Neural cell (in vitro differentiated cells): ENCODE data around the gene TMEM59.

Experiments
- EZH2 ChIP-seq: fragments of 200-600, 300-800 bp; shearing (Covaris generic), sonication (generic); IDR thresholded peaks from 2 replicates; pipeline ENCODE4 v1.6.1; 2014; ENCODE audit warnings: antibody characterized with exemption, low read length, borderline replicate concordance, mild to moderate bottlenecking; ENCODE audit not compliant: insufficient read depth, poor library complexity, severe bottlenecking
- RAD21 ChIP-seq: fragments of 450-650 bp; conservative IDR thresholded peaks from 2 replicates; pipeline ENCODE4 v1.6.1; 2014; ENCODE audit warnings: antibody characterized with exemption, mild to moderate bottlenecking, moderate library complexity
- SMC3 ChIP-seq: fragments of 450-650 bp; conservative IDR thresholded peaks from 2 replicates; pipeline ENCODE4 v1.6.1; 2014; ENCODE audit warnings: antibody characterized with exemption, mild to moderate bottlenecking, moderate library complexity; ENCODE audit not compliant: poor library complexity
- TAF1 ChIP-seq: IDR thresholded peaks from 2 replicates; pipeline ENCODE4 v1.6.1; 2012; ENCODE audit warnings: low read depth
- TF ChIP-seq, protein P1 (sequence below): fragments of 450-650 bp; IDR thresholded peaks from 2 replicates; pipeline ENCODE4 v1.5.1; 2014; ENCODE audit warnings: antibody characterized with exemption, mild to moderate bottlenecking, moderate library complexity; ENCODE audit not compliant: poor library complexity, severe bottlenecking

DNA sequence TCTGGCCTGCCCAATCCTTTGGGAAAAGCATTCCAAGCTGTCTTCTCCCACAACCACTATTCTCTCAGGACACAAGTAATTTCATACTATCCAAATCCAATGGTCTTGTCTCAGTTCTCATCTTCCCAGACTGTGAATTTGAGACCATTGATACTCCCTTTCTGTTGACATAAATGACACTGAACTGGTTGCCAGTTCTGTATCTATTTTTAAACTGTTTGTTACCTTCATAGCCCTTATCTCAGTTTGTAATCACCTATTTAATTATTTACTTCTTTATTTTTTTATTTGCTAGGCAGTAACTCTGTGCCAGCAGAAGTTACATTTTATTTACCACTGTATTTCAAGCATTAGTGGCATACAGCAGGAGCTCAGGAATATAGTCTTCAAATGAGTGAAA, 24.4 kb upstream of the TMEM59 start:
- no peak for TF ChIP-seq EZH2
- TF ChIP-seq, protein P1, sequence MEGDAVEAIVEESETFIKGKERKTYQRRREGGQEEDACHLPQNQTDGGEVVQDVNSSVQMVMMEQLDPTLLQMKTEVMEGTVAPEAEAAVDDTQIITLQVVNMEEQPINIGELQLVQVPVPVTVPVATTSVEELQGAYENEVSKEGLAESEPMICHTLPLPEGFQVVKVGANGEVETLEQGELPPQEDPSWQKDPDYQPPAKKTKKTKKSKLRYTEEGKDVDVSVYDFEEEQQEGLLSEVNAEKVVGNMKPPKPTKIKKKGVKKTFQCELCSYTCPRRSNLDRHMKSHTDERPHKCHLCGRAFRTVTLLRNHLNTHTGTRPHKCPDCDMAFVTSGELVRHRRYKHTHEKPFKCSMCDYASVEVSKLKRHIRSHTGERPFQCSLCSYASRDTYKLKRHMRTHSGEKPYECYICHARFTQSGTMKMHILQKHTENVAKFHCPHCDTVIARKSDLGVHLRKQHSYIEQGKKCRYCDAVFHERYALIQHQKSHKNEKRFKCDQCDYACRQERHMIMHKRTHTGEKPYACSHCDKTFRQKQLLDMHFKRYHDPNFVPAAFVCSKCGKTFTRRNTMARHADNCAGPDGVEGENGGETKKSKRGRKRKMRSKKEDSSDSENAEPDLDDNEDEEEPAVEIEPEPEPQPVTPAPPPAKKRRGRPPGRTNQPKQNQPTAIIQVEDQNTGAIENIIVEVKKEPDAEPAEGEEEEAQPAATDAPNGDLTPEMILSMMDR = no peak
- no peak for TF ChIP-seq RAD21
- TF ChIP-seq SMC3 = no peak
- no peak for TF ChIP-seq TAF1
